GM21717 (cell line): ENCODE data around the gene WNT11.
A peak's percentile ranks its signal among the peaks of the same experiment; 100 is the strongest.

Source experiments
- ATAC-seq: cut with Tn5 transposase; IDR thresholded peaks from one replicate; pipeline ENCODE4 v1.9.1; 2021; ENCODE audit warnings: mild to moderate bottlenecking, moderate library complexity; ENCODE audit not compliant: unreplicated experiment

Gene WNT11

DNA sequence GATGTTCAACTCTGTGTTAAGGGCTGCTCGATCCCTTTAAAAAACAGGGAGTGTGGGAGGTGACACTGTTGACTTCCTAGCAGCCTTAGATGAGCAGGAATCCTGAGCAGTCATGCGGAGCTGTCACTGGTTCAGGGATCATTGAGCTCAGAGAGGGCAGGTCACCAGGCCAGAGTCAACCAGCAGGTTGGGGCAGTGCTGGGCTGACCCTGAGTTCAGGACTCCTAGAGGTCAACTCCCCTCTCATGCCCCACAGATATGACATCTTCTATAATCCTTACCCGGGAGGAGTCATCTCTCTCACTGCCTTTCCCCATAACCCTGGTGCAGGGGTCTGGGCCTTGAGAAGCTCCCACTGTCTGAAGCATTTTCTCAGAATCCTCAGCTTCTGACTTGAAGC is 12.9 kb upstream of the WNT11 start:
- ATAC-seq, result no peak

GRCh38 chr11:76218449-76219178 is 12.3 kb upstream of the WNT11 start:
- no peak for ATAC-seq

DNA sequence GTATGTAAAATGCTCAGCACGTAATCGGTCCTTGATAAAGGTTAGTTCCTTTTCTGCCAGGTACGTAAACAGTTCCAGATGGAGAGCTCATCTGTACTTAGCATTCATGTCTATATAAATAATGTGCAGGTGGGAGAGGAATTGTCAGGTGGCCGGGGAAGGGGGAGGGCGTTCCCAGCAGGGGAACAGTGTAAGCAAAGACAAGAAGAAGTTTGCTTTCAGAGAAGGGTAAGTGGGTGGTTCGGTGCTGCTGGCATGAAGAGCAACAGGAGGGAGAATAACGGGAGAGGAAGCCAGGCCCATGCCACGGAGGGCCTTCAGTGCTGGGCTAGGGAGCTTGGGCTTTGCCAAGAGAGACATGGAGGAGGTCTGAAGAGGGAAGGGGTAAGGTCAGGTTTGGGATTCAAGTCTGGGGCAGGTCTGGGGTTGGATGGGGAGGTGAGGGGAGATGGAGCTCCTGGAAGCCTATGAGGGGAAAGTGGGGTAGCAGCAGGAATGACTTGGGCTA is 11.4 kb upstream of the WNT11 start:
- ATAC-seq, result no peak

DNA sequence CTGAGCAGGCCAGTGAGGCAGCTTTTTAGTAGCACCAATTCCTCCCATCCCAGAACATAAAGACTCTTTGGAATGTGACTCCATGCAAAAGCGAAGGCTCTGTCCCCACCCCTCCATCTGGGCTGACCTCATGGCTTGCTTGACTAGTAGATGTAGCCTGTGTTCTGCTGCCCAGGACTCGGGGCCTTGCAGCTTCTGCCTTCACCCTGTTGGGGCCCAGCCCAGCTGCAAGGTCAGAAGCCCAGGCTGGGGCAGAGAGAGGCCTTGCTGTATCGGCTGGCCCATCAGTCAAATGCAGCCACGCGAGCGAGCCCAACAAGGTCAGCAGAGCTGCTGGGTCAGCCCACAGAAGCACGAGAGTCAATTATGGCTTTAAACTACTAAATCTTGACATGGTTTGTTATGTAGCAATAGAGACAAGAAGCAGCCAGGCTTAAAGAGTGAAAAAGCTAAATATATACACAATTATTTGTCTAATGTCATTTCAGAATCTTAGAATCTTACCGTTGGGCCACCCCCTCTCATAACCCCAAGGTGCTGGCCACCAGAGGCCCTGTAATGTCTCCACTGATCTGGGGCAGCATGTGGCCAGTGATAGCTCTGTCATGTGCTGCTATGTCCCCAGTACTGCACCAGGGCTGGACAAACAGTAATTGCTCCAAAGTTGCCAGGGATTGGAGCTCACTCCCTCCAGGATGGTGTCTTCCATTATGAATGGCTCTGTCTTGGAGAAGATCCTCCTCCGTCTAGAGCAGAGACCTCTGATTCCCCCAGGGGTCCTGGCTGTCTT is 10.4 kb upstream of the WNT11 start:
- no peak for ATAC-seq

- ATAC-seq, result no peak
Measured at GRCh38 chr11:76215941-76216340, 9.6 kb upstream of the WNT11 start.

DNA sequence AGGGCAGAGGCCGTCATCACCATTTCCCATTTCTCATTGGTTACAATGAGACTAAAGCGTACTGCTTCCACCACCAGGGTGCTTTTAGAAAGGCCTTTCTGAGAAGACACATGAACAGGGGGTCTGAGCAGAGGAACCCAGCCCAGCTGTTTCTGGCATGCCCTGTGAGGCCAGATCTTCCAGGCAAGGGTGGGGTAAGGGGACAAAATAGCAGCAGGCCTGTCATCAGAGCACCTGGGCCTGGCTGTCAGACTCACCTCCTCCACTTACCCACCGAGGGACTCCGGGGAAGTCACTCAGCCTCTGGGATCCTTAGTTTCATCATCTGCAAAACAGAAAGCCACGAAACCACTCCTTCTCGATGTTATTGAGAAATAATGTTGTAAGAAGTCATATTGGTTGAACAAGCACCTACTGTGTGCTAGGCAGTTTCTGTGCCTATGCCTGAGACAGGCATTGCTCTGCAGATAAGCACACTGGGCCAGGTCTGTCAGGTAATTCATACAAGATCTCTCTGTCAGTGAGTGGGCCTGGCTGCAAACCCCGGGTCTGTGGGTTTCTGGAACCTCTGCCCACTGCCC is 8.8 kb upstream of the WNT11 start:
- ATAC-seq, result no peak

DNA sequence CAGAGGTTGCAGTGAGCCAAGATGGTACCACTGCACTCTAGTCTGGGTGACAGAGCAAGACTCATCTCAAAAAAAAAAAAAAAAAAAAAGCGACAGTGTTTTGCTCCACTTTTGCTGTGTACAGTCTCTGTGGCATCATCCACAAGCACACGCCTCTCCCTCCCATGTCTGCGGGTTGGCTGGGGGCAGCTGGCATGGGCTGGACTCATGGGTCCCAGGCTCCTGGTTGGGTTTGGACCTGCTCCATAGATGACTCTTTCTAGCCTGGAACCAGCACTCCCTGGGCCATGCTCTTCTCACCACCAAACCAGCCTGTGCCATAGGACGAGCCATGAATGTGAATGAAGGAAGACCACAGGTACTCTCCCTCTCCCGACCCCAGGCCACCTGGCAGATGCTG is 7.9 kb upstream of the WNT11 start:
- no peak for ATAC-seq

DNA sequence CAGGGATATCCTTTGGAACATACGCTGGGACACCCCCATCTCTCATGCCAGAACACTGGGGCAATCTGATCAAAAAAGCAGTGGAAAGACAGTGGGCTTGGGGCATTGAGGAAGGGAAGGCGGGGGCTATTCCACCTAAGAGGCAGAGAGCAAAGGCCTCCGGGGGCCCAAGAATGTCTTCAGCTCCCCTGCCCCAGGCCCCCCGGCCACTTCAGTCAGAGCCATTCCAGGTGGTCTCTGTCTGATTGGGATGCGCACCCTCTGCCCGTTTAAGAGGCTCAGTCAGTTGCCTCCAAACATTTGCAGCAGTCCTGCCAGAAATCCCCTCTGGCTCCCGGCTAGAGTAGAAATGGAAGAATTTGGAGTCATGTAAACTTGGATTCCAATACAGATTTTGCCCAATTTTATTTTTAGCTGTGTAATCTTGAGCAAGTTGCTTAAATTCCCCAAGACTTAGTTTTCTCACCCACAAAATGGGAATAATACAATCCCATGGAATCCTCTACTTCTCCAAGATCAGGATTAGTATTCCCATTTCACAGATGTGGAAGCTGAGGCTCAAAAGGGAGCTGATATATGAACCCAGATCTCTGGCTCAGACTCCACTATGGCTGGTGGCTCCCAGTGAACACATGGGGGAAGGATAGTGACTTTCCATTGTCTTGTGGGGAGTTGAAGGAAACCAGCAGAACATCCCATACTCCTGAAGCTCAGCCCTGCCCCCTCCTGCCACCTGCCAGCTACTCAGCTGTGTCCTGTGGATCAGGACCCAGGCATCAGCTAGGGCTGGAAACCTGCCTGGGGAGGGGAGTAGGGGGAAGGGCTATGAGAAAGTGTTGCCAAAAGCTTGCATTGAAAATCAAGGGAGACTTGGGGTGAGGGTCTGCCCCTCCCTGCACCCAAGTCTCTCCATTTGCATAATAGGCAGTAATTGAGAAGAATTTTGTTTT is 6.1 kb upstream of the WNT11 start:
- no peak for ATAC-seq

- ATAC-seq, result no peak
Measured at GRCh38 chr11:76210931-76211851, 4.9 kb upstream of the WNT11 start.

DNA sequence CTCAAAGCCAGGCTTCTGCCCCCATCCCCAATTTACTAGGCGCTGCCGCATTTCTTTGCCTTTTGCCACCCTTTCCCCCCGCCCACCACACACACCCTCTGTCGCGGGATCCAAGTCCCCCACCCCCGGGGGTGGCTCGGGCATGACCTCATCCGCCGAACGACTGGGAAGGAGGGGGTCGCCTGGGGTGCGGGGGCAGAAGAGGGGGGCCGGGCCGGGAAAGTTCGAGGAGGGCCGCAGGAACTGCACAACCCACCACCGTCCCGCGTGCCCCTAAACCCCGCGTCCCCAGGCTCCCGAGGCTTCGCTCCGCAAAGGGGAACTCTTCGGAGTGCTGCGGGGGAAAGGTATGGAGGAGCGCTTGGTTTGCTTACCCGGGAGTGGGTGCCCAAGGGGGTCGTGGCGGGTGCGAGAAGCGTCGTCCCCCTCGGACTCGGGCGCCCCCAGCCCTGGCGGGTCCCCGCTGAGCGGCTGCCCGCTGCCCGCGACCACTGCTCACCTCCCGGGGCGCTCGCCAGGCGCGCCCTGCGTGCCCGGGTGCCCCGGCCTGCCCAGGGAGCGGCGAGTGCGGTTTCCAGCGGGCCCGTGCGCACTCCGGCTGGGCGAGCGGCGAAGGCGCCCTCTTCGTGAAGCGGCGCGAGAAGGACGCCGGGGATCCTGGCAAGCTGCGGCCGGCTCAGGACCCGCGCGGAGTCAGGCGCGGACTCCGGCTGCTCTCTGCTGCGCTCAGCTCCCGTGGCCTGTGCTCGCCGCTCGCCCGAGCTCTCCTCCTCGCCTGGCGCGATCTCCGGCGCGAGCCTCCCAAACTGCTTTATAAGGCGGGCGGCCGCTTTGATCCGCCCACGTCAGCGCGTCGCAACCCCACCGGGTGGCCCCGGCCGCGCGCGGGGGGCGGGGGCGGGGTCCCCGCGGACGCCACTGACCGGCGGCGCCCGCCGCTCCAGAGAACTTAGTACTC is 4.0 kb upstream of the WNT11 start:
- no peak for ATAC-seq

DNA sequence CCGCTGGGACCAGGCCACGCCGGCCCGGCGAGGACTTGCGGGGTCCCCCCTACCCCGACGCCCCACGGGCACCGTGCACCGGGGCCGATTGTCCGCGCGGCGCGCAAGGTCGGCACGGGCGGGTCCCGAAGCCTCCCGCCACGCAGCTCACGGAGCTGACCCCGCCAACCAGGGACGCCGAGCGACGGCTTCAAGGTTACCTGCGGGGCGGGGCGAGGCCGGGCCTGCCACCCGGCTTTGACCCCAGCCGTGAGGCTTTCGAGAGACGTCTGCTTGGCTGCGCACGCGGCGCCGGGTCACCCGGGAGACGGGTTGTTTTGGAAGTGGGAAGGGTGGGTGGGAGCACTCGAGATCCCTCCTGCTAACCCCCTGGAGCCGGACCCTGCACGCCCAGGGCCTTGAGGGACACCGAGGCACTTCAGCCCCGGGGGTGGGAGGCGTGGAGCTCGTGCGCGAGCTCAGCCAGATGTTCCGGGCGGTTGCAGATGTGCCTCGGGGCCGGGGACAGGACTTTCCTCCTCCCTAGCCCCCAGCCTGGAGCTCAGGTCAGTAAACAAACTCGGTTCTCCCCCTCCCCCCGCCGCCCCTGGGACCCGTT is 3.2 kb upstream of the WNT11 start:
- no peak for ATAC-seq

DNA sequence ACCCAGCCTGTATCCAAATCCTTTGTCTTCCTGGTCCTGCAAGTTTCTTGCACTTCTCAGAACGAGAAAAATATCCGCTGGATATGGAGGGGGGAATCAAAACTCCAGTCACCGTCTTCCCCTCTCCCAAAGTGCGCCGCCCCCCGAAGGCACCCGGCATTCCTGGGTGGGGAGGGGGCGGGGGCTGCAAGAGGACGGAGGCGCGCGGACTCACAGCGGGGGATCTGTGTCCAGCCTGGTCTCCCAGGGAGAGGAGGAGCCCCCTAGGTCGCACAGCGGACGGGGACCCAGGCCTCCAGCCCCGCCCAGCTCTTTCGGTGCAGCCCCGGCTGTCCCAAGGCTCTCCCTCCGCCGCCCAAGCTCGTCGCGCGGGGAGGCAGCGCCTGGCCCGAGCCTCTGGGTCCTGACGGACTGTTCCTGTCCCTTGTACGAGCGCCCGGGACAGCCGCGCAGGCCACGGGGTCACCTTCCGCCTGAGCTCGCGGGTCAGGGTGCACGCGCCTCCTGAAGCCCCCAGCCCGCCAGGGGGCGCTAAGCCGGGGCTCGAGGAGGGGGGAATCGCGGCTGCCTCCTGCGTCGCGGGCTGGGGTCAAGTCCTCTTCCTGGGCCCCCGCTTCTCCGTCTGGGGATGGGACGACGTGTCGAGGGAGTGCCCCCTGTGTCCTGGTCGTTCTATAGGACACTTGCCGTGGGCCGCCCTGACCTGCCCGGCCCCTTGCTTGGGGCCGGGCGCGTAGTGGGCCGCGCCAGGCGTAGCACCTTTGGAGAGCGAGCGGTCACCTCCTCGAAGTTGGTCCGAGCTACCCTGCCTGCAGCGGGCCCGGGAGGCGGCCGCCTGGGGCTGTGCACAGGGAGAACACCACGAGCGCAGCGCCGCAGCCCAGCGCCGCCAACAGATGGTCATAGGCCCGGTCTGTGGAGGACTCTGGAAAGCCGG is 2.4 kb upstream of the WNT11 start:
- no peak for ATAC-seq

GRCh38 chr11:76207642-76208401 is 1.5 kb upstream of the WNT11 start:
- ATAC-seq, result peak; percentile 42

GRCh38 chr11:76206077-76206326 is 300 bp downstream of the WNT11 start:
- ATAC-seq, result no peak

- ATAC-seq, result no peak
Measured at GRCh38 chr11:76205252-76206076, 838 bp downstream of the WNT11 start.

GRCh38 chr11:76203937-76204336 is 2.4 kb downstream of the WNT11 start:
- no peak for ATAC-seq
